ENCODE measurements around the gene H1-8.

DNA sequence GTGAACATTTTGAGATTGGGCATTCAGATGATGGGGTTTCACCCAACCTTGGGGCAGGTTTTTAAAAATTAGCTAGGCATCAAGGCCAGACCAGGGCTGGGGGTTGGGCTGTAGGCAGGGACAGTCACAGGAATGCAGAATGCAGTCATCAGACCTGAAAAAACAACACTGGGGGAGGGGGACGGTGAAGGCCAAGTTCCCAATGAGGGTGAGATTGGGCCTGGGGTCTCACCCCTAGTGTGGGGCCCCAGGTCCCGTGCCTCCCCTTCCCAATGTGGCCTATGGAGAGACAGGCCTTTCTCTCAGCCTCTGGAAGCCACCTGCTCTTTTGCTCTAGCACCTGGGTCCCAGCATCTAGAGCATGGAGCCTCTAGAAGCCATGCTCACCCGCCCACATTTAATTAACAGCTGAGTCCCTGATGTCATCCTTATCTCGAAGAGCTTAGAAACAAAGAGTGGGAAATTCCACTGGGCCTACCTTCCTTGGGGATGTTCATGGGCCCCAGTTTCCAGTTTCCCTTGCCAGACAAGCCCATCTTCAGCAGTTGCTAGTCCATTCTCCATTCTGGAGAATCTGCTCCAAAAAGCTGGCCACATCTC is 8.4 kb upstream of the H1-8 start:
- TF ChIP-seq POLR2AphosphoS5 (IDR thresholded peaks at IDR 0.05) (no peak), POLR2A (IDR thresholded peaks at IDR 0.05) (no peak)
- TF ChIP-seq, protein P1, sequence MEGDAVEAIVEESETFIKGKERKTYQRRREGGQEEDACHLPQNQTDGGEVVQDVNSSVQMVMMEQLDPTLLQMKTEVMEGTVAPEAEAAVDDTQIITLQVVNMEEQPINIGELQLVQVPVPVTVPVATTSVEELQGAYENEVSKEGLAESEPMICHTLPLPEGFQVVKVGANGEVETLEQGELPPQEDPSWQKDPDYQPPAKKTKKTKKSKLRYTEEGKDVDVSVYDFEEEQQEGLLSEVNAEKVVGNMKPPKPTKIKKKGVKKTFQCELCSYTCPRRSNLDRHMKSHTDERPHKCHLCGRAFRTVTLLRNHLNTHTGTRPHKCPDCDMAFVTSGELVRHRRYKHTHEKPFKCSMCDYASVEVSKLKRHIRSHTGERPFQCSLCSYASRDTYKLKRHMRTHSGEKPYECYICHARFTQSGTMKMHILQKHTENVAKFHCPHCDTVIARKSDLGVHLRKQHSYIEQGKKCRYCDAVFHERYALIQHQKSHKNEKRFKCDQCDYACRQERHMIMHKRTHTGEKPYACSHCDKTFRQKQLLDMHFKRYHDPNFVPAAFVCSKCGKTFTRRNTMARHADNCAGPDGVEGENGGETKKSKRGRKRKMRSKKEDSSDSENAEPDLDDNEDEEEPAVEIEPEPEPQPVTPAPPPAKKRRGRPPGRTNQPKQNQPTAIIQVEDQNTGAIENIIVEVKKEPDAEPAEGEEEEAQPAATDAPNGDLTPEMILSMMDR (IDR thresholded peaks at IDR 0.05), result no peak
